T-cell (primary cell): ENCODE data around the gene MRPL17. TPM values are rescaled to one million over a fixed set of nuclear protein-coding genes. Genes with fewer than 3 reads are reported as not detected.

Source experiments
- ATAC-seq, 4 experiments: fragments of 200-7000 bp in 3 of 4; fragments of 150-1000 bp in 1 of 4; cut with Tn5 transposase; replicated peaks in 1 of 4; 1 replicate in 3 of 4; 2 replicates in 1 of 4; pipeline ENCODE4 v1.10.0; 2021; ENCODE audit warnings: moderate library complexity in 3 of 4, mild to moderate bottlenecking in 2 of 4, moderate number of reproducible peaks in 1 of 4
- CTCF ChIA-PET, 2 donors: fragments of 300-600 bp; sonication (Branson Sonifier 250); formaldehyde crosslinking; loops; one replicate each; lab custom pipeline; 2022; ENCODE audit warnings: antibody characterized with exemption in 2 of 2; lab: Charles Lee
- POLR2A ChIA-PET, 2 donors: fragments of 300-600 bp; sonication (Branson Sonifier 250); formaldehyde crosslinking; loops; one replicate each; lab custom pipeline; 2022; ENCODE audit warnings: antibody characterized with exemption in 2 of 2; lab: Charles Lee
- DNase-seq, 35 experiments: peaks; one replicate each; pipeline versions ENCODE4 v3.0.0 to v3.0.0-alpha.2; 2013 to 2023
- H3K27ac ChIP-seq: one replicate; pipeline ENCODE4 v1.5.1; 2013; ENCODE audit warnings: low read length
- H3K27me3 ChIP-seq, 2 experiments: replicated peaks in 1 of 2; 1 replicate in 1 of 2; 2 replicates in 1 of 2; pipeline versions ENCODE4 v1.6.1 to v1.7.0; 2013; ENCODE audit warnings: low read length in 1 of 2, mixed read lengths in 1 of 2; ENCODE audit not compliant: control insufficient read depth in 2 of 2, insufficient read depth in 2 of 2; ENCODE audit errors: extremely low read depth in 1 of 2
- H3K36me3 ChIP-seq, 2 donors: 1 replicate in 1 of 2; 2 replicates in 1 of 2; pipeline versions ENCODE4 v1.6.1 to v1.7.0; 2013; ENCODE audit warnings: low read length in 1 of 2; ENCODE audit not compliant: control insufficient read depth in 2 of 2, insufficient read depth in 1 of 2; ENCODE audit errors: extremely low read depth in 1 of 2
- H3K4me1 ChIP-seq, 2 experiments: 1 replicate in 1 of 2; 2 replicates in 1 of 2; pipeline versions ENCODE4 v1.6.1 to v1.7.0; 2013; ENCODE audit warnings: low read length in 2 of 2, mixed read lengths in 1 of 2; ENCODE audit not compliant: insufficient read depth in 2 of 2, control insufficient read depth in 1 of 2; ENCODE audit errors: extremely low read depth in 1 of 2
- H3K4me3 ChIP-seq, 2 donors: 1 replicate in 1 of 2; 2 replicates in 1 of 2; pipeline versions ENCODE4 v1.5.1 to v1.7.0; 2013; ENCODE audit warnings: mild to moderate bottlenecking in 2 of 2, low read length in 1 of 2, moderate library complexity in 1 of 2; ENCODE audit not compliant: control insufficient read depth in 1 of 2; ENCODE audit errors: extremely low read depth in 1 of 2
- H3K9me3 ChIP-seq: 2 replicates; pipeline ENCODE4 v1.7.0; 2013
- H3K27ac Mint-ChIP-seq, 2 donors: one replicate each; pipeline ENCODE4 v1.8.0; 2020 to 2021; ENCODE audit warnings: mild to moderate bottlenecking in 2 of 2, mixed read lengths in 2 of 2
- H3K27me3 Mint-ChIP-seq, 2 donors: one replicate each; pipeline ENCODE4 v1.8.0; 2021 to 2022; ENCODE audit warnings: mixed read lengths in 2 of 2
- H3K36me3 Mint-ChIP-seq: one replicate; pipeline ENCODE4 v1.8.0; 2021; ENCODE audit warnings: mixed read lengths
- H3K4me1 Mint-ChIP-seq, 3 donors: one replicate each; pipeline ENCODE4 v1.8.0; 2020 to 2022; ENCODE audit warnings: mixed read lengths in 3 of 3, mild to moderate bottlenecking in 1 of 3
- H3K4me3 Mint-ChIP-seq, 3 donors: one replicate each; pipeline ENCODE4 v1.8.0; 2020 to 2022; ENCODE audit warnings: mild to moderate bottlenecking in 3 of 3, mixed read lengths in 3 of 3, moderate library complexity in 3 of 3
- H3K9me3 Mint-ChIP-seq, 3 donors: one replicate each; pipeline ENCODE4 v1.8.0; 2020 to 2022; ENCODE audit warnings: mixed read lengths in 3 of 3
- WGBS: methylation state at CpG from one replicate; pipeline ENCODE4 v1.1.5; 2013; ENCODE audit warnings: missing lambda C conversion rate; ENCODE audit not compliant: insufficient coverage; 5-methylcytosine and 5-hydroxymethylcytosine counted together
- total RNA-seq, 35 experiments: library from RNA in 6 of 35; stranded (reverse) in 6 of 35; fragments of 120-200 nt in 1 of 35; gene quantifications; one replicate each; pipeline versions ENCODE4 v1.2.1 to v1.2.4 and lab custom pipeline; 2013 to 2026

The MRPL17 gene
- total RNA-seq (10 to 100 TPM; 12.1 to 33.1 (median 30.2) TPM), total RNA-seq (lab: John Stamatoyannopoulos, UW) (9.8 to 127 (median 27.1) reads per million in 29 experiments)
- 25.0 TPM for total RNA-seq (2013)

- peak within 1 kb of the TSS; percentile 96 to 100 (median 98) for H3K4me3 Mint-ChIP-seq
- POLR2A ChIA-PET = interaction anchor here in 1 of 2 donors (0.7 to 1.9 kb wide), 6 partner anchors 11 to 80 kb away, joined by 3 to 13 read pairs (median 5); partner anchors contain the start of genes ILK, RRP8, TAF10 and TPP1
- Histone ChIP-seq H3K27ac (peak within 1 kb of the TSS; percentile 92), H3K36me3 (peaks cover 9 to 12% of the 10 kb centered on the region in 2 donors), H3K4me1 (peaks cover 16 to 18% of the 10 kb centered on the region in 2 experiments), H3K27me3 (no peaks in the 10 kb centered on the region), H3K4me3 (peak within 1 kb of the TSS; percentile 88 to 92), H3K9me3 (no peaks in the 10 kb centered on the region)
- peak; percentile 96 to 100 (median 98) for DNase-seq
- CTCF ChIA-PET = interaction anchor here (0.5 to 3.3 kb wide), 36 partner anchors 9 to 307 kb away, joined by 3 to 53 read pairs (median 5); partner anchors contain the start of genes ILK (in 2 of the 2), ARFIP2 (in 1 of the 2), RRP8 (in 1 of the 2) and SMPD1 (in 1 of the 2)
- peak within 1 kb of the TSS; percentile 99 to 100 for H3K27ac Mint-ChIP-seq
- no peaks in the 10 kb centered on the region for H3K27me3 Mint-ChIP-seq
- peaks cover 29 to 45% (median 32%) of the 10 kb centered on the region in 3 donors for H3K4me1 Mint-ChIP-seq
- H3K36me3 Mint-ChIP-seq = peaks cover 17% of the 10 kb centered on the region
- under 1% methylated on average over 65 of the region's 70 CpGs for WGBS
- H3K9me3 Mint-ChIP-seq = no peaks in the 10 kb centered on the region
- peak; percentile 95 to 99 (median 96) for ATAC-seq
These were observed at the start of gene MRPL17 for GRCh38 chr11:6682936-6683861. MRPL17 (minus strand) TSS chr11:6683340; CDS start chr11:6683296, 44 bp downstream.

GRCh38 chr11:6727971-6728760, 45.0 kb upstream of the MRPL17 start:
- H3K4me3 ChIP-seq = no peak overlapping the region
- Mint-ChIP-seq H3K27ac (peak overlapping the region; percentile 39 to 85), H3K9me3 (peaks cover 7 to 13% (median 11%) of the 10 kb centered on the region in 3 donors), H3K4me3 (peak overlapping the region in 1 of 3 donors; percentile 52), H3K27me3 (no peaks in the 10 kb centered on the region), H3K36me3 (peaks cover 67% of the 10 kb centered on the region), H3K4me1 (peaks cover 85 to 96% (median 92%) of the 10 kb centered on the region in 3 donors)
- WGBS = 65% methylated on average over 2 of the region's 6 CpGs
- no peaks in the 10 kb centered on the region for H3K27me3 ChIP-seq
- H3K4me1 ChIP-seq = peaks cover 3 to 21% of the 10 kb centered on the region in 2 experiments
- POLR2A ChIA-PET = interaction anchor here in 1 of 2 donors (0.5 to 0.6 kb wide), 3 partner anchors 10 to 59 kb away, joined by 3 to 4 read pairs (median 3); no protein-coding TSS in a partner anchor
- ATAC-seq (no peak), DNase-seq (no peak)
- H3K27ac ChIP-seq = peak overlapping the region; percentile 1
- peaks cover 3 to 12% of the 10 kb centered on the region in 2 donors for H3K36me3 ChIP-seq
- CTCF ChIA-PET = interaction anchor here (0.5 to 2.7 kb wide), 10 partner anchors 9 to 203 kb away, joined by 3 to 19 read pairs (median 3); no protein-coding TSS in a partner anchor
- peaks cover 3% of the 10 kb centered on the region for H3K9me3 ChIP-seq

- Histone ChIP-seq H3K36me3 (peaks cover 7 to 26% of the 10 kb centered on the region in 2 donors), H3K27me3 (no peaks in the 10 kb centered on the region), H3K4me3 (no peak overlapping the region), H3K9me3 (peaks cover 4% of the 10 kb centered on the region), H3K27ac (no peak overlapping the region), H3K4me1 (peaks cover 9 to 39% of the 10 kb centered on the region in 2 experiments)
- Mint-ChIP-seq H3K4me3 (peak overlapping the region in 1 of 3 donors; percentile 52), H3K36me3 (peaks cover 81% of the 10 kb centered on the region), H3K27ac (peak overlapping the region; percentile 28 to 61), H3K9me3 (peaks cover 13 to 21% (median 15%) of the 10 kb centered on the region in 3 donors), H3K27me3 (no peaks in the 10 kb centered on the region), H3K4me1 (peaks cover 91 to 94% (median 94%) of the 10 kb centered on the region in 3 donors)
- ATAC-seq = no peak
- no peak for DNase-seq
- no CpG with 5 or more reads among the region's 2 CpGs for WGBS
- ChIA-PET POLR2A (no interaction called here), CTCF (interaction anchor here in 1 of 2 donors (0.9 kb wide), 1 partner anchor 13 kb away, joined by 9 read pairs; no protein-coding TSS in a partner anchor)
These were observed 42.3 kb upstream of the MRPL17 start for GRCh38 chr11:6725386-6725896.

- Histone ChIP-seq H3K27me3 (no peaks in the 10 kb centered on the region), H3K4me3 (no peak overlapping the region), H3K27ac (no peak overlapping the region), H3K36me3 (peaks cover 7 to 39% of the 10 kb centered on the region in 2 donors), H3K9me3 (peaks cover 7% of the 10 kb centered on the region), H3K4me1 (peaks cover 9 to 44% of the 10 kb centered on the region in 2 experiments)
- H3K36me3 Mint-ChIP-seq = peaks cover 93% of the 10 kb centered on the region
- no peaks in the 10 kb centered on the region for H3K27me3 Mint-ChIP-seq
- peaks cover 90 to 97% (median 95%) of the 10 kb centered on the region in 3 donors for H3K4me1 Mint-ChIP-seq
- peak overlapping the region in 1 of 3 donors; percentile 28 for H3K4me3 Mint-ChIP-seq
- no CpG with 5 or more reads among the region's 1 CpG for WGBS
- H3K9me3 Mint-ChIP-seq = peaks cover 13 to 21% (median 19%) of the 10 kb centered on the region in 3 donors
- no peak for DNase-seq
- POLR2A ChIA-PET = no interaction called here
- no peak for ATAC-seq
- no peak overlapping the region for H3K27ac Mint-ChIP-seq
- CTCF ChIA-PET = interaction anchor here in 1 of 2 donors (0.7 to 1.2 kb wide), 2 partner anchors 13 to 14 kb away, joined by 4 to 6 read pairs; no protein-coding TSS in a partner anchor
These were observed 40.9 kb upstream of the MRPL17 start for GRCh38 chr11:6724013-6724412.

GRCh38 chr11:6721343-6721742, 38.2 kb upstream of the MRPL17 start:
- ChIA-PET CTCF (interaction anchor here (0.6 to 1.5 kb wide), 5 partner anchors 16 to 34 kb away, joined by 3 to 7 read pairs (median 3); no protein-coding TSS in a partner anchor), POLR2A (interaction anchor here in 1 of 2 donors (0.6 to 1.5 kb wide), 4 partner anchors 12 to 336 kb away, joined by 3 to 4 read pairs (median 4); no protein-coding TSS in a partner anchor)
- no peak overlapping the region for H3K4me3 ChIP-seq
- WGBS = no CpG with 5 or more reads among the region's 1 CpG
- Mint-ChIP-seq H3K27ac (peak overlapping the region; percentile 74 to 86), H3K36me3 (peaks cover 82% of the 10 kb centered on the region), H3K4me1 (peaks cover 70 to 91% (median 83%) of the 10 kb centered on the region in 3 donors), H3K4me3 (peak overlapping the region in 1 of 3 donors; percentile 28), H3K27me3 (no peaks in the 10 kb centered on the region), H3K9me3 (peaks cover 7 to 17% (median 11%) of the 10 kb centered on the region in 3 donors)
- H3K9me3 ChIP-seq = peaks cover 7% of the 10 kb centered on the region
- peak overlapping the region; percentile 3 for H3K27ac ChIP-seq
- peaks cover 7 to 48% of the 10 kb centered on the region in 2 donors for H3K36me3 ChIP-seq
- DNase-seq = no peak
- H3K27me3 ChIP-seq = no peaks in the 10 kb centered on the region
- peak in 1 of 4 experiments; percentile 27 for ATAC-seq
- H3K4me1 ChIP-seq = peaks cover 9 to 53% of the 10 kb centered on the region in 2 experiments
